HFFc6 (cell line): ENCODE data around the gene RNF115. TPM values are rescaled to one million over a fixed set of nuclear protein-coding genes. Genes with fewer than 3 reads are reported as not detected.

Source experiments
- DNase-seq: peaks from one replicate; pipeline ENCODE4 v3.0.0-alpha.2; 2018
- H3K27ac Mint-ChIP-seq: 2 replicates; pipeline ENCODE4 v1.8.0; 2020; ENCODE audit warnings: mild to moderate bottlenecking, mixed read lengths
- H3K27me3 Mint-ChIP-seq: 2 replicates; pipeline ENCODE4 v1.8.0; 2021; ENCODE audit warnings: mild to moderate bottlenecking, moderate library complexity, mixed read lengths; ENCODE audit not compliant: insufficient read depth
- H3K36me3 Mint-ChIP-seq: 2 replicates; pipeline ENCODE4 v1.8.0; 2021; ENCODE audit warnings: low read depth, mixed read lengths
- H3K4me1 Mint-ChIP-seq: 2 replicates; pipeline ENCODE4 v1.8.0; 2020; ENCODE audit warnings: low read depth, mixed read lengths
- H3K4me3 Mint-ChIP-seq: 2 replicates; pipeline ENCODE4 v1.8.0; 2020; ENCODE audit warnings: mild to moderate bottlenecking, moderate library complexity, mixed read lengths
- H3K9me3 Mint-ChIP-seq: 2 replicates; pipeline ENCODE4 v1.8.0; 2020; ENCODE audit warnings: mild to moderate bottlenecking, mixed read lengths
- CTCF ChIP-seq: fragments of 200-600 bp; sonication (generic); IDR thresholded peaks from 2 replicates; pipeline ENCODE4 v1.5.0; 2021; ENCODE audit warnings: antibody characterized with exemption, mild to moderate bottlenecking
- total RNA-seq, 6 experiments: library from RNA; stranded (reverse); fragmentation: NEBNext Ultra II Directional; extraction: Animal tissue kit (Norgen Biotek cat#: 25700); gene quantifications; 2 replicates in 1 of 6; 3 replicates in 5 of 6; pipeline ENCODE4 v1.2.3, GENCODE V29; 2021

Gene RNF115
- total RNA-seq, 6 experiments from 2014 or later: 14.0 to 23.0 (median 21.2) TPM

GRCh38 chr1:145859491-145860023 is 35.7 kb upstream of the RNF115 start:
- H3K36me3 Mint-ChIP-seq: peaks cover 14% of the 10 kb centered on the region; the same call in 1 of the 2 replicates
- H3K27ac Mint-ChIP-seq: peak overlapping the region; percentile 91
- TF ChIP-seq CTCF: peak; percentile 20
- H3K9me3 Mint-ChIP-seq: no peaks in the 10 kb centered on the region
- peak overlapping the region; percentile 98 for H3K4me3 Mint-ChIP-seq
- DNase-seq: peak; percentile 78
- peaks cover 18% of the 10 kb centered on the region for H3K4me1 Mint-ChIP-seq
- H3K27me3 Mint-ChIP-seq: peaks cover 9% of the 10 kb centered on the region

- Mint-ChIP-seq H3K4me1 (peaks cover 18% of the 10 kb centered on the region), H3K9me3 (no peaks in the 10 kb centered on the region), H3K36me3 (peaks cover 14% of the 10 kb centered on the region; the same call in 1 of the 2 replicates), H3K4me3 (peak within 1 kb of the TSS; percentile 98), H3K27me3 (peaks cover 9% of the 10 kb centered on the region), H3K27ac (peak within 1 kb of the TSS; percentile 91)
- DNase-seq: peak; percentile 91
- TF ChIP-seq CTCF: no peak
Observed at GRCh38 chr1:145858901-145859490, 35.1 kb upstream of the RNF115 start, which contains the start of gene PIAS3. PIAS3 (minus strand) TSS chr1:145859081; CDS start chr1:145858990, 91 bp downstream.

- no peaks in the 10 kb centered on the region for H3K9me3 Mint-ChIP-seq
- peaks cover 18% of the 10 kb centered on the region for H3K4me1 Mint-ChIP-seq
- peak overlapping the region; percentile 18 for H3K27ac Mint-ChIP-seq
- TF ChIP-seq CTCF: no peak
- peak overlapping the region; percentile 98 for H3K4me3 Mint-ChIP-seq
- H3K36me3 Mint-ChIP-seq: peaks cover 14% of the 10 kb centered on the region; the same call in 1 of the 2 replicates
- H3K27me3 Mint-ChIP-seq: peaks cover 4% of the 10 kb centered on the region
- DNase-seq: no peak
Observed at GRCh38 chr1:145858238-145858900, 34.5 kb upstream of the RNF115 start.

- Mint-ChIP-seq H3K4me1 (peaks cover 18% of the 10 kb centered on the region), H3K27ac (no peak overlapping the region), H3K4me3 (peak overlapping the region; percentile 13; the same call in 1 of the 2 replicates)
Observed at GRCh38 chr1:145857170-145857569, 33.3 kb upstream of the RNF115 start.

More at GRCh38 chr1:145857170-145857569, 33.3 kb upstream of the RNF115 start:
- TF ChIP-seq CTCF: no peak
- peaks cover 19% of the 10 kb centered on the region; the same call in 1 of the 2 replicates for H3K36me3 Mint-ChIP-seq
- no peak for DNase-seq
- H3K9me3 Mint-ChIP-seq: no peaks in the 10 kb centered on the region
- H3K27me3 Mint-ChIP-seq: peaks cover 1% of the 10 kb centered on the region
